GM20431 (cell line): ENCODE results near the gene SRA1.

Source experiments
- in situ Hi-C: fragments of 300-500 bp; cut with MseI, MboI; formaldehyde crosslinking; loops from one replicate; pipeline ENCODE4 v1.15.0; 2020; ENCODE audit warnings: low sequenced_read_pairs; ENCODE audit not compliant: unreplicated experiment

The SRA1 gene

GRCh38 chr5:140551872-140552271 lies 5.4 kb downstream of the SRA1 start:
- in situ Hi-C loops, result no loop called here

GRCh38 chr5:140550147-140551079 lies 6.9 kb downstream of the SRA1 start:
- in situ Hi-C loops, result no loop called here

GRCh38 chr5:140549237-140550144 lies 7.8 kb downstream of the SRA1 start:
- in situ Hi-C loops, result no loop called here

- in situ Hi-C loops, result no loop called here
Observed at GRCh38 chr5:140548791-140549190, 8.5 kb downstream of the SRA1 start.

GRCh38 chr5:140548300-140548688 lies 9.0 kb downstream of the SRA1 start:
- in situ Hi-C loops, result no loop called here

- in situ Hi-C loops, result no loop called here
Observed at GRCh38 chr5:140547508-140548299, 9.6 kb downstream of the SRA1 start, which contains the start of gene EIF4EBP3. Gene EIF4EBP3 (plus strand): TSS chr5:140547662. CDS start chr5:140547738, 76 bp downstream.

GRCh38 chr5:140546851-140547507 lies 10.3 kb downstream of the SRA1 start:
- in situ Hi-C loops, result no loop called here

GRCh38 chr5:140545606-140546005 lies 11.7 kb downstream of the SRA1 start:
- in situ Hi-C loops, result no loop called here

- in situ Hi-C loops, result no loop called here
Observed at GRCh38 chr5:140544986-140545385, 12.3 kb downstream of the SRA1 start.

GRCh38 chr5:140542972-140543371 lies 14.3 kb downstream of the SRA1 start:
- in situ Hi-C loops, result no loop called here

GRCh38 chr5:140540227-140540626 lies 17.0 kb downstream of the SRA1 start:
- in situ Hi-C loops, result no loop called here

- in situ Hi-C loops, result no loop called here
Observed at GRCh38 chr5:140524003-140524402, 33.3 kb downstream of the SRA1 start.

- in situ Hi-C loops, result no loop called here
Observed at GRCh38 chr5:140513124-140513523, 44.1 kb downstream of the SRA1 start.

- in situ Hi-C loops, result no loop called here
Observed at GRCh38 chr5:140509898-140510297, 47.4 kb downstream of the SRA1 start.

- in situ Hi-C loops, result no loop called here
Observed at GRCh38 chr5:140502834-140503233, 54.4 kb downstream of the SRA1 start.
